GM19397 (cell line): ENCODE data around the gene NFXL1.
A peak's percentile ranks its signal among the peaks of the same experiment; 100 is the strongest.
"Not testable (repeated sequence)": the region's sequence is repeated elsewhere in the genome, so short reads cannot be mapped to it uniquely, and the experiment has no call there.

ENCODE experiments used
- ATAC-seq: cut with Tn5 transposase; IDR thresholded peaks from one replicate; pipeline ENCODE4 v1.9.1; 2021; ENCODE audit warnings: mild to moderate bottlenecking, moderate library complexity; ENCODE audit not compliant: unreplicated experiment

Gene NFXL1

DNA sequence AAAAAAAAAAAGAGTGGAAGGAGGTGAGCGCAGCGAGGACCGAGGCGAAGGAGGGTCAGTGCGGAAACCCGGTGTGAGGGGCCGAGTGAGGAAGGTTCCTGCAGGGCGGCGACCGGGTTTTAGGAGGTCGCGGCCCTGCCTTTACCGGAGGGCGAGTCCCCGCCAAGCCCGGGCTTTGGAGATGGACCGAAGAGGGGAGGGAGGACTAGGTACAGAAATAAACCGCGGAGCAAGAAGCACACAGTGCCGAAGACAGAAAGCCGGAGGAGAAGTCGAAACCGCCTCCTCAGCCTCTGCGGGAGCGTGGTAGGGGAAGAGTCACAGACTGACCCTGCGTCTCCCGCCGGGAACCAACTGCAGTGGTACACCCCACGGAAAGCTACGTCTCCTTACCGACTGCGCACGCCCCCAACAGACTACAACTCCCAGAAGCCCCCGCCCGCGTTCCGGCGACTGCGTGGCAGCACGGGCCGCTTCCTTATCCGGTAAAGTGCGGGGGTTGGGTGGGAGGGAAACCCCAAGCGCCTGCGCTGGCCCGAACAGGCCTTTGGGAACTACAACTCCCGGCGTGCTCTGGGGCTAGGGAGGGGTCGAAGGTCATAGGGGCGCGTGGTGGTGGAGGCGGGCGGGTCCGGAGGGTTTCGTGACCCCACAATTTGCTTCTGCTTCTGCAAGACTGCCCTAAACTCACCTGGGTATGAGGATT lies at the start of gene NFXL1:
Gene NFXL1, minus strand, starts transcription at position 364 of the 706 bp plus-strand sequence. CDS start 380 bp downstream, outside the sequence.
- ATAC-seq: peak; percentile 98

DNA sequence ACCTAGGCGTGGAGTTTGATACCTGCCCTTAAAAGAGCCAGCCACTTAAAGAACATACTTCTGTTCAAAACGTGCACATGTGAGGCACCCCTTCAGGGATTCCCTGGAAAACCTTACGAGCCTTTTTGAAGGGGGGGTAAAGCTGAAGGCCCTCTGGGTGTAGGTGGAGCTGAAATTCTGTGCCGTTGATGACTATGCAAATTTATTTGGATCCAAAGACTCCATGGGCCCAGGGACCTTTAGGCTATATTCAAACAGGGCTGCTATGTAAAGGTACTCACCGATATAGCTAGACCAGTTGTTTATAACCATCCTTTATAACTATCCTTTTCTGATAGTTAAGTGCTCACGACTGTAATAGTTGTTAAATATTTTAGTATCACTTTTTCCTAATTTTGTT lies 40.3 kb upstream of the NFXL1 start:
- no peak for ATAC-seq

DNA sequence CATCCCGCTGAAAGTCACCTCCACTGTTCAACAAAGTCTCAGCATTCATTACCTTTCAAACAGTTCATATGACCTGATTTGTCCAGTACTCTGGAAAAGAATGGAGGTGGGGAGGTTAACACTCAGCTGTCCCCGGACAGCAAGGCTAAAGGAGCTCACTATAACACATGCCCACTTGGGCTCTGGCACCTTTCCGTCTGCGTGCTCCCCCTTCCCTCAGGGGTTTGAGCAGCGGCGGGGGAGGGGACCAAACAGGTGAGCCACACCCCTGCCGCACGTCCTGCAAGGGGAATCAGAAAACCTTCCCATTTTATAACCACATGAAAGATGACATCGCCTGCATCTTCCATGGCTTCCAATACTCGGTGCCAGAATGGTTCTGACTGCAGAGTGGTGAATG lies 39.9 kb upstream of the NFXL1 start:
- ATAC-seq: no peak

DNA sequence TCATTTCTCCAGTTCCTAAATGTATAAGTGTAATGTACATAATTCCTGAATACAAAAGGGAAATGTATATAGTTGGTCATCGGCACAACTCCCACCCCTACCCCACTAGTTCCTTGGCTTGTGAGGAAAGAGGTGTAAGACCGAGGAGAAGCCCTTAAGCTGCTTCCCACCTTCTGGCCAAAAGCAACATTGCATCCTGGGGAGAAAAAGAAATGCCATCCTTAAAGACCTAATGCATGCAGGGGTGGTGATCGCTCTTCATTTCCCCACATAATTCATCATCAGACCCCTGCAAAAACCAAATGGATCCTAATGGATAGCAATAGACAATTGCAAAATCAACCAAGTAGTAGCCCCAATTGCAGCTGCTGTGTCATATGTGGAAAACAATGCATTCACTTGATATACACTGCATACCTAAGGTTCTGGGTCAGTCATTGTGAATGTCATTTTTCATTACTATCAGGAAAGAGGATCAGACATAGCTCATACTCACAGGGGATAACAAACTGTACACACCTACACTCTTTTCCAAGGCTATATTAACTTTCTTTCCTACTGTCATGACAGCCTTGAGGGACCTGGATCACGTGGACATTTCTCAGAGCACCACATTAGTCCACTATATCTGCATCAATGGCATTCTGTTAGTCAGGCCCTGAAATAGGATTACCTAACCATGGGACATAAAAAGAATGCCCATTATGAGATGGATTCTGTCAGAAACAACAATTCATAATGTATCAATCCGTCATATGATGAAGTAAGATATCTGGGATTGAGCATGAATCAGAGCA lies 31.7 kb upstream of the NFXL1 start:
- ATAC-seq: no peak

DNA sequence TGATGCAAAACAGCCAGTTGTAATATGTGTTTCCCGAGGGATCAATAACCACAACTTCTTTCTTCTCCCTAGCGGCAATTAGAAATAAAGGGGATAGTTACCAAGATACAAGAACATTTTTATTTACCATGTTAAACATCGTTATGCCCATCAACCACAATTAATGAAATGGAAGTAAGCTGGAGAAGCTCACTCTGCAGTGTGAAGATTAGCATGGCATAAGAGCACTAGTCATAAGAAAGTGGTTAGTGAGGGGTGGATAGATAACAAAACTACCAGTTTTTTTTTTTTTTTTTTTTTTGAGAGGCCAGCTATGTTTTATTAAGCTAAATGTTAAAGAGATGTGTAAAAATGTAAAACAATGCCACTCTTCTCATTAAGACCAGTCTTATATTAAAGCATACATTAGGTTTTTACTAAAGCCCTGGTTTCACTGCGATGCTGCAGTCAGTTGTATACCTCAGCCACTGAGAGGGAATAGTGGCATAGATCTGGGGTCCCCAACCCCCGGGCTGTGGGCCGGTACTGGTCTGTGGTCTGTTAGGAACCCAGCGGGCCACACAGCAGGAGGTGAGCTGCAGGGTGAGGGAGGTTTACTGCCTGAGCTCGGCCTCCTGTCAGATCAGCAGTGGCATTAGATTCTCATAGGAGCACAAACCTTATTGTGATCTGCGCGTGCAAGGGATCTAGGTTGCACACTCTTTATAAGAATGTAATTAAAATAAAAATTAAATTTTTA lies 27.9 kb upstream of the NFXL1 start:
- no peak for ATAC-seq

DNA sequence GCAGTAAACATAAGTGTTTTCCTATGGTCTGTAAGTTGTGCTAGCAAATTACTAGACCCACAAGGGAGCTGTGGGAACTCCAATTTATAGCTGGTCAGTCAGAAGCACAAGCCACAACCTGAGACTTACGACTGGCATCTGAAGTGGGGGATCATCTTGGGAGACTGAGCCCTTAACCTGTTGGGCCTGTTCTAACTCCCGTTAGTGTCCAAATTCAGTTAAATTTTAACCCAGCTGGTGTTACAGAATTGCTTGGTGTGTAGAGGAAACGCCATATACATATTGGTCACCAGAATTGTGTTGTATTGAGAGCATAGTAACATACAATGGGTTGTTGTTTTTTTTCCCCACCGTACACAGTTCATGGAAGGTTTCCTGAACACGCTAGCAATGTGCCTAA lies 25.1 kb upstream of the NFXL1 start:
- ATAC-seq: no peak

DNA sequence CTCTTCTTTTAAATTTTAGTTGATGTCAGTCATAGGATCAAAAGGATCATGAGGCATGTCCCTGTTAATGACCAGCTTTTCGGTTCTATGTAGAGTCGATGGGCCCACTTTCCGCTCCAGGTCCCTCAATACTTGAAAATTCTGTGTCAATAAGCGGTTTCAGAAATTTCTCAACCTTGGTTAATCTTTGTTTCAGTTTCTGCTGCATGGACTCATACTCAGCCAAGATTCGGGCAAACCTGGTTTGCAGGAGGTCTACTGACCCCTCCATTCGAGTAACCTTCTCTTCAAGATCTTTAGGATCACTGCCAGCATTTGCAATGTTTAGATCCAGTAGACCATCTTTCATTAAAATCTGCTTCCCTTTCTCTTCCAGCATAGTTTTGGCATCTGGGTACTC lies 22.0 kb upstream of the NFXL1 start:
- ATAC-seq: no peak

DNA sequence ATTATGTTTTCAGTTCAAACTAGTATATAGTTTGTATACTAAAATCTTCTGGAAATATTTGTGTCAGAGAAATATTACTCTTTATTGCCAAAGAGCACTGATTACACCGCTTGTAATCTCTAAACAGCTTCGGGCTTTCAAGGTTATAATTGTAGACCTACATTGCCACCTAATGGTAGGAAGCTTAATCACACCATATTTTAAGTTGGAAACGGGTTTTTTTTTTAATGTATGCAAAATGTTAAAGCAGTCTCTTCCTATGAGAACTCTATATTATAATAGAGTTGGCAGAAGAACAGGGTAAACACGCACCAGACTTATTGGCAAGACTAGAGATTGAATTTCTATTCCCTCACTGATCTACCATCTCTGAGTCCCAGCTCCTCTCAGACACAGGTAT lies 19.5 kb upstream of the NFXL1 start:
- no peak for ATAC-seq

DNA sequence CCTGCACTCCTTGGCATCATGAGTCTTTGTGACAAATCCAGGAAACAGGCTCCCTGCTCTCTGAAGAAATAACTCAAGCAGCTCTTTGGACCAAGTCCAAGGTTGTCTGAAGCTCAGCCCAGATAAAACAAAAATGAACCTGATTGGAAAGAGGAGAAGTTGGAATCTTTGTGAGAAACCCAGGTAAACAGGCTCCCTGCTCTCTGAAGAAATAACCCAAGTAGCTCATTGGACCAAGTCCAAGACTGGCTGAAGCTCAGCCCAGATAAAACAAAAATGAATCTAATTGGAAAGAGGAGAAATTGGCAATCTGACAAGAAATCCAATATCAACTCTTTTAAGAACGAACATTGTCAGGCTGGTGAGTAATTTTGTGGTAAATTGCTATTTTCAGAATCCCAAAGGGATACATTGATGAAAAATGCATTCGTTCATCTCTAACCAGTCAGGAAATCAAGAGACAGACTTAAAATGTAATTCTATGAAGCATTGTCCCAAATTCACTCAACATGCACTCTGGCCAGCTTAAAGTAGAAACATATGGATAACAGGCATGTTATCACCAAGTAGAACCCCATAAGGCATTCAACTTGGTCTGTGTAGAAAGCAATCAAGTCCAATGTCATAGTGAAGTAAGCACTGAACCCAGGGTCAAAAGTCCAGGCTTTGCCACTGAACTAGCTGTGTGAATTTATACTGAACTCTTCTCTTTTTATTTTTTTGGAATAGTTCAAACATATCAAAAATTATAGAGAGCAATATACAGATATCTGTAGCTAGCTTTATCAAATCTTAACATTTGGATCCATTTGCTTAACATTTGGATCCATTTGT lies 16.8 kb upstream of the NFXL1 start:
- no peak for ATAC-seq

DNA sequence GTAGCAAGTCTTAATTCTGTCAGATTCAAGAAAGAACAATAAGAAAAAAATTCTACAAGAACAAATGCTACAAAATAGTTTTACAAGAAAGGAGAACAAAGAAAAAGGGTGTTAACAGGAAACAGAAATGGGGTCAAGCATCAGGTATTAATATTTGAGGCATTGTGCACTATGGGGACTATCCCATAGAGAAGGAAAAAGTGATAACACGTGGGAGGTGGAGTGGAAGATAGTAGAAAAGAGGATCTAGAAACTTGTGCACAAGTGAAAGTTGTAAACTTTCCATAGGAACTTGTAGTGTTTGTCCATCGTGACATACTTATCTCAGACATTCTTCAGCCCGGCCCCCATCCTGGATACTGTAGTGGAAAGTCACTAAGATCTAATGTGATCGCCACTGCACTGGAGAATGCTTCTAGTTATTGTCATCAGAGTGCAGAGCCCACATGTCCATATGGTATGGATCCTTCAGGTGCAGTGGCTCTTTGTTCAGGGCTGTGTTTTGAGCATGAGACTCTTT lies 15.4 kb upstream of the NFXL1 start:
- ATAC-seq: no peak

DNA sequence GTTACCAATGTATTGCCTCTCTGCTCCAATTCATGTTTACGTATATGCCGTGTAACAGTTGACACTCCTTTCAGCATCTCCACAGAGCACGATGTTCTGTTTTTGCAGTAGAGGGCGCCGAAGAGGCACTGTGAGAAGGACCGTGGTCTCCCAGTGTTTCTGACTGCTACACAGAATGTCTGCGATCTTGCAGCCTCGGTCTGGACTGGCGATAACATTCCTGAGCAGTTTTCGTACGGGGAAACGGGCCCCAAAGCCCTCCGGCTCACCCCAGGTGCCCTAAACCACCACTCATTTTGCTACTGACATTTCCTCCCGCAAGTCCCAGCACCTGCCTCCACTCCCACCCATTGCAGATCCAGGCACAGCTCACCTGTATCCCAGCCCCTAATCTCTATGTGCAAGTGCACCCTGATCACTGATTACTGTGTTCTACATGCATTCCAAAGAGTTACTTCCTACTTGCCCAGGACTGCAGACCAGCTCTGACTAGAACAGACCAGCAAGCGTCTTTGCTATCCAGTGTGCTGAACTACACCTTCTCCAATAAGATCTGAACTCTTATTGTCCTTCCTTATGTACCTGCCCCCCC lies 12.4 kb upstream of the NFXL1 start:
- ATAC-seq: peak; percentile 92

DNA sequence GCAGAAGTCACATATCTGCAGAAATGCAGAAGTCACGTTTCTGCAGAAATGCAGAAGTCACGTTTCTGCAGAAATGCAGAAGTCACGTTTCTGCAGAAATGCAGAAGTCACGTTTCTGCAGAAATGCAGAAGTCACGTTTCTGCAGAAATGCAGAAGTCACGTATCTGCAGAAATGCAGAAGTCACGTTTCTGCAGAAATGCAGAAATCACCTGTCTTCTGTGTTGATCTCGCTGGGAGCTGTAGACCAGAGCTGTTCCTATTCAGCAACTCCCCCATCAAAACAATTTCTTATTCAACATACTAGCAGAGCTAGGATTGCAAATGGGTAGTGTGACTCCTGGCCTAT lies 8.9 kb upstream of the NFXL1 start:
- not testable (repeated sequence) for ATAC-seq

DNA sequence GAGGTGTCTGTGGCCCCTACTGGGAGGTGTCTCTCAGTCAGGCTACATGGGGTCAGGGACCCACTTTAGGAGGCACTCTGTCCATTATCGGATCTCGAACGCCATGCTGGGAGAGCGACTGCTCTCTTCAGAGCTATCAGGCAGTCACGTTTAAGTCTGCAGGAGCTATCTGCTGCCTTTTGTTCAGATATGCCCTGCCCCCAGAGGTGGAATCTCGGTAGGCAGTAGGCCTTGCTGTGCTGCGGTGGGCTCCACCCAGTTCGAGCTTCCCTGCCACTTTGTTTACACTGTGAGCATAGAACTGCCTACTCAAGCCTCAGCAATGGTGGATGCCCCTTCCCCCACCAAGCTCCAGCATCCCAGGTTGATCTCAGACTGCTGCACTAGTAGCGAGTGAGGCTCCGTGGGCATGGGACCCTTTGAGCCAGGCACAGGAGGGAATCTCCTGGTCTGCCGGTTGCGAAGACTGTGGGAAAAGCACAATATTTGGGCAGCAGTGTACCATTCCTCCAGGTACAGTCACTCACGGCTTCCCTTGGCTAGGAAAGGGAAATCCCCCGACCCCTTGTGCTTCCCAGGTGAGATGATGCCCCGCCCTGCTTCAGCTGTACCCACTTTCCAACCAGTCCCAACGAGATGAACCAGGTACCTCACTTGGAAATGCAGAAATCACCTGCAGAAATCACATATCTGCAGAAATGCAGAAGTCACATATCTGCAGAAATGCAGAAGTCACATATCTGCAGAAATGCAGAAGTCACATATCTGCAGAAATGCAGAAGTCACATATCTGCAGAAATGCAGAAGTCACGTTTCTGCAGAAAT lies 8.3 kb upstream of the NFXL1 start:
- ATAC-seq: not testable (repeated sequence)

DNA sequence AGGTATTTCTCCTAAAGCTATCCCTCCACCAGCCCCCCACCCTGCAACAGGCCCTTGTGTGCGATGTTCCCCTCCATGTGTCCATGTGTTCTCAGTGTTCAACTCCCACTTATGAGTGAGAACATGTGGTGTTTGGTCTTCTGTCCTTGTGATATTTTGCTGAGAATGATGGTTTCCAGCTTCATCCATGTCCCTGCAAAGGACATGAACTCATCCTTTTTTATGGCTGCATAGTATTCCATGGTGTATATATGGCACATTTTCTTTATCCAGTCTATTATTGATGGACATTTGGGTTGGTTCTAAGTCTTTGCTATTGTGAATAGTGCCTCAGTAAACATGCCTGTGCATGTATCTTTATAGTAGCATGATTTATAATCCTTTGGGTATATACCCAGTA lies 2.8 kb upstream of the NFXL1 start:
- not testable (repeated sequence) for ATAC-seq

DNA sequence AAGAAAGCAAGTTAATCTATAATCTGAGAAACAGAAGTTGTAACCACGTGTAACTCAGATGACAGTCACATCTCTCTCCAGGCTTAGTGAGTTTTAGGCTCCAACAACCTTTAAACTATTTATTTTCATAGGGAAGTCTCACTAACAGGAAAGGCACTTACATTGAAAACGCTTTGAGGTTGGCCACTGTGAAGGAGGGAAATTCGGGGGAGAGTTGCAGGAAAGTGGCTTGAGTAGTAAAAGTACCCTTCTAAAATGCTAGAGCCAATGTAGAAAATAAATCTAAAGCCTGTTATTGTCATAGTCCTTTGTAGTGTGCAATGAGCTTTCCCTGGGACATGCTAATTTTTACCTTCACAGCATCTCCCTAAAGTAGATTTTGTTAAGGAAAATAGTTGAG lies 995 bp upstream of the NFXL1 start:
- no peak for ATAC-seq

DNA sequence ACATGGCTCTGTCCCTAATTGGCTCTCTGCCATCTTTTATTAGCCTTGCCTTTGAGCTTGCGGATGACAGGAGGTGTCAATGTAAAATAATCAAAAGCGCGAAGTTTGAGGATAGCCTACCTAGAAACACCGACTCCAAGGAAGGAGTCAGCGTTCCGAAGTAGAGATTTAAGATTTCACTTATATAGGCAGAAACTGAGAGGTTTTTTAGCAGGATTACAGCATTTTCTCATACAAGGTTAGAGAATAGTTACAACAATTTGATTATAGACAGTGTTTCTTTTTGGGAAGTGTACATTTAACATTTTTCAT lies 499 bp upstream of the NFXL1 start:
- ATAC-seq: peak; percentile 16

DNA sequence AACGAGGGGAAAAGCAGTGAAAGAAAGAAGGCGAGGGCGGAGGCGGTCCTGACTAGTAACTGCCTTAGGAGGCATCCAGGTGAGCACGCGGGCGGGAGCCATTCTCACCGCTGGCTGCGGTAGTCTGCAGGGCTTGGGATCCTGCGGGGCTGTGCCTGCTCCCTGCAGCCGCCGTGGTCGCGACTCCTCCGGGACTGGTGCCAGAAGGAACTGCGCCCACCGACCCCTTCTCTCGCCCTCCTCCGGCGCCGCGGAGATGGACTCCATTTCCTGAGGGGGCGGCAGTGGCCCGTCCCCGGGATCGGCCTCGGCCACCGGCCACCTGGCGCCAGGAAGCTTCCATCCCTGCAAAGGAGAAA lies 543 bp downstream of the NFXL1 start:
- ATAC-seq: peak; percentile 22

DNA sequence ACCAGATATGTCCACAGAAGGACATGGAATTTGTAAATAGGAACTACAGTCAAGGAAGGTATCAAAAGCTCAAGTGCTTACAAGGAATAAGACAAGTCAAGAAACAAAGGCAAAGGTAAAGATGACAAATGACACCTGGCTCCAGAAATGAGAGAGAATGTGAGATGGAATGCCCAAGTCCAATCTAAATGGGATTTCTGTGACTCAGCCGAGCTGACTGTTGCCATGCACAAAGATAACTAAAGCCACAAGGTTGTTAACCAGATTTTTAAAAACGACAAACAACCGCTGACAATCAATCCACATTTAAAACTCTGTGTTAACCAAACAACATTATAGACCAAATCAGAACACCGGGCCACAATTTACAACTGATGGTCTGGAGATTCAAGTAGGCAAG lies 1.1 kb downstream of the NFXL1 start:
- ATAC-seq: no peak

DNA sequence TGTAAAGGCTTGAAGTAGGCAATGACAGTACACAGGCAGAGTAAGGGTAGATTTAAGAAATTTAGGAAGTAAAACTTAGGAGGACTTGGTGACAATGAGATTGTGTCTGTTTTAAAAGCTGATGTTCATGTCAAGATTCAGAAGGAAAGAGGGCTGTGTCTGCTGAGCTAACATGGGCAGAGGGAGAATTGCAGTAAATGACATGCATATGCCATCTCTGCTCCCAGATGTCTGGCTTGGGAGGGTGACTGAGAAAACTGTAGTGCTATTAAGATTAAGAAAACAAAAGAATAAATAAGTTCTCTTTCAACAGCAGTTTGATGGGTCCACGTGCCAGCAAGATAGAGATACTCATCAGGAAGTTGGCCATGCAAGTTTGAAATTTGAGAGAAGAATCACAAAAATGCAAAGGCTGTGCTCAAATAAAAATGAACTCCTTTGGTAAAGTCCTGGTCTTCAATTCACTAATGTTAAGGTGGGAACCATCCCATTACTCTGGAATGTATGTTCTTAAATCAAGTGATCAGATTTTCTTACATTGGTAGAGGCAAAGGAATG lies 7.2 kb downstream of the NFXL1 start:
- ATAC-seq: no peak
